ENCODE results near the gene CC2D2A.

The CC2D2A gene

DNA sequence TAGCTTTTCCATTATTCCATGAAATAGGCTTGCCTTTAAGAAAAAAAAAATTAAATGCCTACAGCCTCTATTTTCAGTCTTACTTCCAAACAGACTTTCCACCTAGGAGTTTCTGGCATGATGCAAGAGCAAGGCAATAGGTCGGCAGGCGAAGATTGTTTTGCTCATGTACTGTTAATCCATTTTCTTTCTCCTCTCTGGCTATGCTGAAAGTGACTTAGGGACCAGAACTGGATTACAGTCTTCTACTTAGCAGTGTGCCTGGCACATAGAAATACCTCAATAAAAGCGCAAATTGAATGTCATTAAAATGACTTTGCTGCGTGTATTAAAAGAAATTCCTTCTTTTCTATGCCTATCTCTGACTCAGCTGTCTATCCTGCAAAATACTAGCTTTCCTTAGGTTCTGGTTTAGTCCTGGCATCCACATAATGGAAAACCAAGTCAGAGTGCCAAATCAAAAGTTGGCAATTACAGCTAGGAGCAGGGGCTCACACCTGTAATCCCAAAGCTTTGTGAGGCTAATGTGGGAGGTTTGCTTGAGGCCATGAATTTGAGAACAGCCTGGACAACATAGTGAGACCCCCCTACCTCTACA, 51.9 kb downstream of the CC2D2A start:
- no peak for DNase-seq

- no peak for DNase-seq
These were observed 55.4 kb downstream of the CC2D2A start for GRCh38 chr4:15525080-15525479.

GRCh38 chr4:15526924-15527592, 57.4 kb downstream of the CC2D2A start:
- DNase-seq, result no peak

DNA sequence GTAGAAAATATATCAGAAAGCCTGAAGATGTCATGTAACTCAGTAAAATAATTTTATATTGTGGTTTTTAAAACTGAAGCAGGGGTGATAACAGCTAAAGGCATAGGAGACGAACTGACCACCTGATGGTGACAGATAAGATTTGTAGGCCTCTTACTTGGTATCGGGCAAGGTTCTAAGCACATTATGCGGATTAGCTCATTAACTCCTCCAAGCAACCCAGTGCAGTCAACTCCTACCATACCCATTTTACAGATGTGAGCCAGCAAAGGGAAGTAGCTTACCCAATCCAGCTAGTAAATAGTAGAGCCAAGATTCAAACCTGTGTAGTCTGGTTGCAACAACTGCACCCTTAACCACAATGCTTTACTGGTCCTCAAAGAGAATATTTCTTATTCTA, 62.1 kb downstream of the CC2D2A start:
- DNase-seq, result no peak

DNA sequence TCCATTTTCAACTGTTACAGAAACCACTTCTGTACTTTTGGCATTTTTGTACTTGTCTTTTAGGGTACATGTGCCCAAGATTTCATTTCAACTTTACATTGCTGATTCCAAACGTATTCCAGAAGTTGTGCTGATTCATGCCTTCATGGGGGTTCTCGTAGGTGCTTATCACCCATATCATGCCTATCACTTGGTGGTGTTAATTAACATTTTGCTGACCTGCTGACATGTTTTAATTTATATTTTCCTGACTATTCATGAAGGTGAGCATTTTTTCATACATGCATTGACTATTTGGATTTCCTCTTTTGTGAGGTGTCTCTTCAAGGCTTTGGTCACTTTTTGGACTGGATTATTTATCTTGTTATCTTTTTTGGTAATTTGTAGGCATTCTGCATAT, 64.1 kb downstream of the CC2D2A start:
- no peak for DNase-seq

DNA sequence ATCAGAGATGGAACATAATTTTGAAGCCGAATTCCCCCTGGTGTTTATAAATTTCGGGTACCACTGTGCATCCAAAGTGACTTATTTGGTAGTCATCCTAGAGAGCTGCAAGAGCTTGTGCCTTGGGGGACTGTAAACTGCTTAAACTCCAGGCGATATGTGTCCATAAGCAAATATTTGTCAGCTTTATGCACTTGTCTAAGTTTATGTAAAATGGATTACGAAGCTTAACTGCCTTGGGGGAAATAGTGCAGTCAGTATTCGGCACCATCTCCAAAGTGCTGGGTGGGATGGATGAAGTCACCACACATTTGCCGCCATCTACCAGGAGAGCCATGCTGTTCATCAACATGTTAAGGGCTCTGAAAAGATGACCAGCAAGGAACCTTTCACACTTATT, 65.9 kb downstream of the CC2D2A start:
- DNase-seq, result no peak

- DNase-seq, result no peak
These were observed 67.1 kb downstream of the CC2D2A start for GRCh38 chr4:15536552-15537499.

DNA sequence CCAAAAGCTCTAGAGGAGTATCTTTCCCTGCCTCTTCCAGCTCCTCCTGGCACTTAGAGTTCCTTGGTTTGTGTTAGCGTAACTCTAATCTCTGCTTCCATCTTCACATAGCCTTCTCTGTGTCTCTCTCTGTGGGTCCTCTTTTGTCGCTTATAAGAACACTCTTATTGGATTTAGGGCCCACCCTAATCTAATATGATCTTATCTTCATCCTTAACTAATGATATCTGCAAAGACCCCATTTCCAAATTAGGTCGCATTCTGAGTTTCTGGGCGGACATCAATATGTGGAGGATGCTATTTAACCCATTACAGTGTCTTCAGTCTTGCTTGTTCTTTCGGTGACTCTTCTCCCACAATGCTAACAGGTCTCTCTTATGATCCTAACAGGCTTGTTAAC, 72.3 kb downstream of the CC2D2A start:
- no peak for DNase-seq

DNA sequence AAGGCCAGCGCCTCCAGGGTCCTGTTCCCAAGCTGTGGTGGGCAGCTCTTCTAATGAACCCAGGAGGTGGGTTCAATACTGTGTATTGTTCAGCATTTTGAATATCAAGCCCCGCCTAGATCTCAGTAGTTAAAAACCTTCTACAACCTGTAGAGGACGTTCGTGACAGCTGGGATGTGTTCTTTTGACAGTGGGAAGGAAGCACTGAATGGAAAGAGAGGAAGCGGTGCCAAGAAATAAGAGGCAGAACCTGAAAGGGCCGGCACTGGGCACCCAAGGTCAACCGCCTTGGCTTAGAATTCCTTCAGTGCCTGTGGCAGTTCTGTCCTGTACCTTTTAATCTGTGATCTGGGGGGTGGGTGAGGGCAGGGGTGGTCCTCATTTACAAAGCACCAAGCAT, 73.1 kb downstream of the CC2D2A start:
- DNase-seq, result no peak

- DNase-seq, result no peak
These were observed 74.0 kb downstream of the CC2D2A start for GRCh38 chr4:15543537-15544247.

- no peak for DNase-seq
These were observed 74.6 kb downstream of the CC2D2A start for GRCh38 chr4:15544248-15544729.

DNA sequence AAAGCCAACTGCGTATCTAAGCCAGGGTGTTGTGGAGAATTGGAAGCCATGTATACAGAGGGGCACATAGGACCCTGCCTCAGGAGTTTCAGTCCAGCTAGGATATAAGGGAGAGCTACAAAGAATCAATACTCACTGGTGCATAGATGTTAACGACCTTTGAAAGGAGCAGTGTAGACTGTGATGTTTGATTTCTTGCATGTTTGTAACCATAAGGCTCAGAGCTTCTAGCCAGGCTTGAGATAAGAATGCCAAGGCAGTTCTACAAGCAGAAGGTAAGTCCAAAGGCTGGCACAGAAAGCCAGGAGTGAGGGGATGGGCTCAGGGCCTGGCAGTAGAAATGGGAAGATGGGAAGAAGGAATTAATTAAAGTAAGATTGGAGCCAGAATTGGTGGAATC, 75.7 kb downstream of the CC2D2A start:
- DNase-seq, result peak in 1 of 2 experiments; percentile 11

DNA sequence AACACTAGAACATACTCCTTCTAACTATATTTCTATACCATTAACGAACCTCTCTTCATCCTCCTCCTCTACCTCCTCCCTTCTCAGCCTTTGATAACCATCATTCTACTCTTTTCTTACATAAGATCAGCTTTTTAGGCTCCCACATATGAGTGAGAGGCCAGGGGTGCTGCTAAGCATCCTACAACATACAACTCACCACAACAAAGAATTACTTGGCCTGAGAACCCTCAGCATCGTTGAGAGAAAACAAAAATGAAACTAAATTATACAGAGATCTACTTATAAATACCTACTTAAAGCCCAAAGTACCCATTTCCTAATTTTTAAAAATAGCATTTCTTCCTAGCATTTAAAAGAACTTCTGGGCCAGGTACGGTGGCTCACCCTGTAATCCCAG, 77.7 kb downstream of the CC2D2A start:
- no peak for DNase-seq

- DNase-seq, result no peak
These were observed 80.8 kb downstream of the CC2D2A start for GRCh38 chr4:15550491-15550890.

DNA sequence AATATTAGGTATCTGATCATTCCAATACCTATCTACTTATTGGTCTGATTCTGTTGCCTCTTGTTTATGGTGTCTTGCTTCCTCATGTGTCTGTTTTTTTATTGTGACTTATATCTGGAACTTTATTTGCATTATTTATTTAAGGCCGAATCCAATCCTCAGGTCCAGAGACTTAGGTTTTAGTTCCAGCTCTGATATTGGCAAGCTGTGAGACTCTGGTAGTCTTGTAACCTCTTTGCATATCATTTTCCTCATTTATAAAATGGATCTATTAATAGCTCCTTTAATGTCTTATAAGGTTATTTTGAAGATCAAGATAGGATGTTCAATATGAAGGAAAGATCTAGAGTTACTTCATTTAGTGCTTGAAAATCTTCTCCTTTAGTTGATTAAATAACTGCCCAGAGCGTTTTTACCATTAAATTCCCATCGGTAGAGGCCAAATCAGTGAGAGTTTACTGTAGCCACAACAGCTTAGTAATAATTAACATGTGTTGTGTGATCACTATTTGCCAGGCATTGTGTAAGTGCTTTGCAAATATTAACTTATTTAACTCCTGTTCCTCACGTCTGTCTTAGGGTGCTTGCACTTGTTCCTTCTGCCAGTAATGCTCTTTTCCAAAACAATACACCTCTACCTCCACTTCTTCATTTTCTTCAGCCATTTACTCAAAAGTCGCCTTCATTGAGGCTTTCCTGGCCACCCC, 82.2 kb downstream of the CC2D2A start:
- no peak for DNase-seq

- no peak for DNase-seq
These were observed 83.1 kb downstream of the CC2D2A start for GRCh38 chr4:15552557-15553362.

- DNase-seq, result no peak
These were observed 86.9 kb downstream of the CC2D2A start for GRCh38 chr4:15556511-15557092.

GRCh38 chr4:15557786-15558550, 88.3 kb downstream of the CC2D2A start:
- no peak for DNase-seq

- DNase-seq, result no peak
These were observed 88.9 kb downstream of the CC2D2A start for GRCh38 chr4:15558561-15558960.

- no peak for DNase-seq
These were observed 92.4 kb downstream of the CC2D2A start for GRCh38 chr4:15562114-15562513.
